ENCODE measurements around the gene NHLRC2. TPM values are rescaled to one million over a fixed set of nuclear protein-coding genes. Genes with fewer than 3 reads are reported as not detected.

NHLRC2 gene
- total RNA-seq, 2 experiments from 2014 or later, result 4.6 TPM

DNA sequence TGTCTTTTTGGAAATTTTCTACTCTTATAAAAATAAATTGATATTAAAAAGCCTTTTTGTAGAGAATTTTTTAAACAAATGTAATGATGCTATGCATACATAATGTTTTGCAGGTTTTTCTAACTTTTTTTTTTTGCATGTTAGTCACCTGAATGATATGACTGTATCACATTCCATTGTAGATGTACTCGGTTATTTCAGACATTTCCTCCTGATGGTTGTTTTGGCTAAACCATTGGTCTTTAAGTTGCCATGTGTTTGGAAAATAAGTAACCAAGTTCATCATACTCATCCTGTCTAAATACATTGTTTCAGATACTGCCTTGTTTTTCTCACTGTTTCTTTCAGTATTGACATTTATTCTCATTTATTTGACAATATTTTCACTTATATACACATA lies 25.8 kb downstream of the NHLRC2 start:
- CTCF ChIA-PET, result no interaction called here
- H3K27ac Mint-ChIP-seq, result no peak overlapping the region
- no peak for ATAC-seq (ENCODE audit: poor library complexity)

GRCh38 chr10:113882240-113882639 lies 27.8 kb downstream of the NHLRC2 start:
- H3K27me3 Mint-ChIP-seq, result no peaks in the 10 kb centered on the region
- Histone ChIP-seq H3K4me3 (ENCODE audit: low read length) (no peak overlapping the region), H3K27me3 (ENCODE audit: control insufficient read depth in 1 of 2, insufficient read depth in 2 of 2, low read length in 2 of 2) (no peaks in the 10 kb centered on the region), H3K9me3 (ENCODE audit: control insufficient read depth in 1 of 2, insufficient read depth in 1 of 2, low read length in 2 of 2) (no peaks in the 10 kb centered on the region), H3K36me3 (ENCODE audit: insufficient read depth, low read length) (peaks cover 15% of the 10 kb centered on the region), H3K27ac (ENCODE audit: low read depth in 1 of 2, low read length in 2 of 2) (no peak overlapping the region), H3K4me1 (ENCODE audit: insufficient read depth, low read length) (no peaks in the 10 kb centered on the region)
- intact Hi-C loops (cut with DNase I, micrococcal nuclease), result no loop called here
- ChIA-PET POLR2A (no interaction called here), CTCF (no interaction called here)
- no peaks in the 10 kb centered on the region for H3K9me3 Mint-ChIP-seq
- no peak overlapping the region for H3K27ac Mint-ChIP-seq
- H3K4me3 Mint-ChIP-seq, result no peak overlapping the region
- H3K36me3 Mint-ChIP-seq (ENCODE audit: low read depth), result peaks cover 79% of the 10 kb centered on the region
- peaks cover 11% of the 10 kb centered on the region for H3K4me1 Mint-ChIP-seq (ENCODE audit: low read depth)
- ATAC-seq (ENCODE audit: poor library complexity) (no peak), DNase-seq (peak in 1 of 14 experiments; percentile 29)
- TF ChIP-seq CTCF (IDR thresholded peaks at IDR 0.05), result no peak

More for the DNA sequence above, 25.8 kb downstream of the NHLRC2 start:
- H3K4me3 ChIP-seq (ENCODE audit: low read length), result no peak overlapping the region
- intact Hi-C loops (cut with DNase I, micrococcal nuclease), result no loop called here
- no peaks in the 10 kb centered on the region for H3K9me3 ChIP-seq (ENCODE audit: control insufficient read depth in 1 of 2, insufficient read depth in 1 of 2, low read length in 2 of 2)
- peaks cover 10% of the 10 kb centered on the region for H3K36me3 ChIP-seq (ENCODE audit: insufficient read depth, low read length)
- H3K9me3 Mint-ChIP-seq, result no peaks in the 10 kb centered on the region
- no peaks in the 10 kb centered on the region for H3K4me1 ChIP-seq (ENCODE audit: insufficient read depth, low read length)
- DNase-seq, result no peak
- H3K4me1 Mint-ChIP-seq (ENCODE audit: low read depth), result peaks cover 11% of the 10 kb centered on the region
- H3K4me3 Mint-ChIP-seq, result no peak overlapping the region
- H3K27me3 ChIP-seq (ENCODE audit: control insufficient read depth in 1 of 2, insufficient read depth in 2 of 2, low read length in 2 of 2), result no peaks in the 10 kb centered on the region
- H3K36me3 Mint-ChIP-seq (ENCODE audit: low read depth), result peaks cover 70% of the 10 kb centered on the region
- TF ChIP-seq CTCF (IDR thresholded peaks at IDR 0.05), result no peak
- no peaks in the 10 kb centered on the region for H3K27me3 Mint-ChIP-seq
- H3K27ac ChIP-seq (ENCODE audit: low read depth in 1 of 2, low read length in 2 of 2), result no peak overlapping the region
- POLR2A ChIA-PET, result no interaction called here

- Histone ChIP-seq H3K27me3 (ENCODE audit: control insufficient read depth in 1 of 2, insufficient read depth in 2 of 2, low read length in 2 of 2) (no peaks in the 10 kb centered on the region), H3K4me3 (ENCODE audit: low read length) (no peak overlapping the region), H3K27ac (ENCODE audit: low read depth in 1 of 2, low read length in 2 of 2) (no peak overlapping the region), H3K4me1 (ENCODE audit: insufficient read depth, low read length) (no peaks in the 10 kb centered on the region), H3K36me3 (ENCODE audit: insufficient read depth, low read length) (peaks cover 18% of the 10 kb centered on the region), H3K9me3 (ENCODE audit: control insufficient read depth in 1 of 2, insufficient read depth in 1 of 2, low read length in 2 of 2) (no peaks in the 10 kb centered on the region)
- intact Hi-C loops (cut with DNase I, micrococcal nuclease), result no loop called here
- DNase-seq, result no peak
- ATAC-seq (ENCODE audit: poor library complexity), result no peak
- Mint-ChIP-seq H3K4me1 (ENCODE audit: low read depth) (no peaks in the 10 kb centered on the region), H3K4me3 (no peak overlapping the region), H3K36me3 (ENCODE audit: low read depth) (peaks cover 81% of the 10 kb centered on the region), H3K27ac (no peak overlapping the region), H3K27me3 (no peaks in the 10 kb centered on the region), H3K9me3 (no peaks in the 10 kb centered on the region)
- TF ChIP-seq CTCF (IDR thresholded peaks at IDR 0.05), result no peak
- ChIA-PET CTCF (no interaction called here), POLR2A (no interaction called here)
Measured at GRCh38 chr10:113889911-113890310, 35.5 kb downstream of the NHLRC2 start.
